IgD-negative memory B cell (primary cell): ENCODE data around the gene SENP7. TPM values are rescaled to one million over a fixed set of nuclear protein-coding genes. Genes with fewer than 3 reads are reported as not detected.
"Not testable (repeated sequence)": the region's sequence is repeated elsewhere in the genome, so short reads cannot be mapped to it uniquely, and the experiment has no call there.

ENCODE experiments used
- H3K27ac Mint-ChIP-seq, 3 donors: one replicate each; pipeline ENCODE4 v1.8.0; 2020 to 2022; ENCODE audit warnings: mild to moderate bottlenecking in 3 of 3, mixed read lengths in 3 of 3, moderate library complexity in 1 of 3
- H3K27me3 Mint-ChIP-seq: one replicate; pipeline ENCODE4 v1.8.0; 2021; ENCODE audit warnings: mixed read lengths
- H3K36me3 Mint-ChIP-seq: one replicate; pipeline ENCODE4 v1.8.0; 2020; ENCODE audit warnings: mild to moderate bottlenecking, mixed read lengths
- H3K4me1 Mint-ChIP-seq, 3 donors: one replicate each; pipeline ENCODE4 v1.8.0; 2020 to 2022; ENCODE audit warnings: mixed read lengths in 3 of 3, mild to moderate bottlenecking in 1 of 3
- H3K4me3 Mint-ChIP-seq, 4 donors: one replicate each; pipeline ENCODE4 v1.8.0; 2020 to 2022; ENCODE audit warnings: mild to moderate bottlenecking in 4 of 4, mixed read lengths in 4 of 4, moderate library complexity in 3 of 4
- H3K9me3 Mint-ChIP-seq, 3 donors: one replicate each; pipeline ENCODE4 v1.8.0; 2020 to 2021; ENCODE audit warnings: mixed read lengths in 3 of 3, mild to moderate bottlenecking in 1 of 3
- polyA plus RNA-seq: library from polyadenylated mRNA; unstranded; fragments of 300-500 nt; fragmentation: Illumina TruSeq; gene quantifications from one replicate; pipeline ENCODE4 v1.2.3, GENCODE V29; 2021

Gene SENP7
- polyA plus RNA-seq, 1 donor from 2014 or later: 6.1 TPM

DNA sequence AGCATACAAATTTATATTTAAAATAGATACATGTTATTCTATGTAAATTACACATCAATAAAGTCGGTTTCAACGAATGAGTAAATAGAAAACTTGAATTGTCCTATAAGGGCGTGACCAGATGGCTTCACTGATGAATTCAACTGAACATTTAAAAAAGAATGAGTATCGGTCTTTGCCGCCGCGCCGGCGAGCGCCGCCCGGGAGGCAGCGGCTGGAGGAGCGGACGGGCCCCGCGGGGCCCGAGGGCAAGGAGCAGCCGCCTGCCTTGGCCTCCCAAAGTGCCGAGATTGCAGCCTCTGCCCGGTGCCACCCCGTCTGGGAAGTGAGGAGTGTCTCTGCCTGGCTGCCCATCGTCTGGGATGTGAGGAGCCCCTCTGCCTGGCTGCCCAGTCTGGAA is 74.4 kb downstream of the SENP7 start:
- peak overlapping the region in 1 of 4 donors; percentile 49 for H3K4me3 Mint-ChIP-seq
- not testable (repeated sequence) for H3K27me3 Mint-ChIP-seq, H3K27ac Mint-ChIP-seq
- peaks cover 5 to 15% (median 9%) of the 10 kb centered on the region in 3 donors for H3K4me1 Mint-ChIP-seq
- peaks cover 26% of the 10 kb centered on the region for H3K36me3 Mint-ChIP-seq
- peaks cover 5 to 11% (median 5%) of the 10 kb centered on the region in 3 donors for H3K9me3 Mint-ChIP-seq

- Mint-ChIP-seq H3K4me1 (peaks cover 7 to 22% (median 8%) of the 10 kb centered on the region in 3 donors), H3K36me3 (peaks cover 24% of the 10 kb centered on the region), H3K4me3 (peak overlapping the region in 1 of 4 donors; percentile 28), H3K9me3 (peaks cover 5 to 12% (median 11%) of the 10 kb centered on the region in 3 donors), H3K27ac (no peak overlapping the region), H3K27me3 (no peaks in the 10 kb centered on the region)
These were observed 79.4 kb downstream of the SENP7 start for GRCh38 chr3:101433652-101434051.

DNA sequence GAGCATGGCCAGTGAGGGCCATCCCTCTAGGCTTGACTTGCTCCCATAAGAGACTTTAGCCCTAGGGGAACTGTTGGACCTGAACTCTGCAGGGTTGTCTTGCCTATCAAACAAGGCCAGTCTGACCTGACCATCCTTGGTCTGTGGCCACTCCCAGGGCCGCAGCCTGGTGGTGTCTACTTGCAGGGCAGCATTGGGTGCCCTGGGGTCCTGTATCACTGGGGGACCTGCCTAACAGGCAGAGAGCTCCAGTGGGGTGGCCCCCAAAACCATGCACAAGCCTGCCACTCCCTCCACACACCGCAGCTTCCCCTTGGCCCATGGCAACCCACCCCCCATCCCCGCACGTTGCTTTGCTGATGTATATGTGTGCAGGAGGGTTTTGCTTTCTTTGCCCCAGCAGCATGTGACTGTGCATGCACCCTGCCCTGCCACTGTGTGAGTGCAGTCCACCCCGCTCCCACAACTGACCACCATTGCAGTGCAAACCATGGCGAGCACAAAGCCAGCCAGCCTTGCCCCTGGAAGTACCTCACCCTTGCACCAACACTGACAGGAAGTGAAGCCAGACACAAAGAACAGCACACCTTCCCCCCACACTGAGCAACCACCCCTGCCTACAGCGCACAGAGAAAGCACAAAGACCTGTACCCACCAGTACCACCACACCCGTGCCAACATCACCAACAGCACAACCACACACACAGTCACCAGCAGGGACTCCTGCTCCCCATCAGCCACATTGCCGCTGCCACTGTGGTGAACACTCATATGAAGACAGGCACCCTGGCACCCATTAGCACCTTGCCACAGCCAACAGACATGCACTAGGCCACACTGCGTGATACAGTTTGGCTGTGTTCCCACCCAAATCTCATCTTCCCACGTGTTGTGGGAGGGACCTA is 88.8 kb downstream of the SENP7 start:
- Mint-ChIP-seq H3K36me3 (peaks cover 3% of the 10 kb centered on the region), H3K27ac (peak overlapping the region in 1 of 3 donors; percentile 31), H3K9me3 (peaks cover 0 to 4% (median 2%) of the 10 kb centered on the region in 3 donors), H3K27me3 (no peaks in the 10 kb centered on the region), H3K4me1 (peaks cover 10 to 32% (median 28%) of the 10 kb centered on the region in 3 donors), H3K4me3 (peak overlapping the region in 1 of 4 donors; percentile 39)

DNA sequence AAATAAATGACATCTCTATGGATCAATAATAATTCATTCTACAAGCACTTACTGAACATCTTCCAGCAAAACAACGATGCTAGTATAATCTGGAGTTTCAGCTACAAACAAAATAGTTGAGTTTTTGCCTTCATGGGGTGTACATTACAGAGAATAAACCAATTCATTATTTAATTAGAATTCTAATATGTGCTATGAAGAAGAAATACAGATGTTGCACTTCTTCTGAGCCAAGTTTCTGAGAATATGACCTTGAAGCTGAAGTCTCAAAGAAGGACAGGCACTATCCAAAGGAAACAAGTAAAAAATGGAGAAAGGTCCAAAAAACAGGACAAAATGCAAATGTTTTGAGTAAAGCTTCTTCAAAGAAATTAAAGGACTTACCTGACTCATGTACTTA is 94.2 kb downstream of the SENP7 start:
- Mint-ChIP-seq H3K4me1 (peaks cover 6 to 15% (median 7%) of the 10 kb centered on the region in 3 donors), H3K36me3 (peaks cover 2% of the 10 kb centered on the region), H3K27me3 (no peaks in the 10 kb centered on the region), H3K4me3 (no peak overlapping the region), H3K9me3 (no peaks in the 10 kb centered on the region), H3K27ac (no peak overlapping the region)

DNA sequence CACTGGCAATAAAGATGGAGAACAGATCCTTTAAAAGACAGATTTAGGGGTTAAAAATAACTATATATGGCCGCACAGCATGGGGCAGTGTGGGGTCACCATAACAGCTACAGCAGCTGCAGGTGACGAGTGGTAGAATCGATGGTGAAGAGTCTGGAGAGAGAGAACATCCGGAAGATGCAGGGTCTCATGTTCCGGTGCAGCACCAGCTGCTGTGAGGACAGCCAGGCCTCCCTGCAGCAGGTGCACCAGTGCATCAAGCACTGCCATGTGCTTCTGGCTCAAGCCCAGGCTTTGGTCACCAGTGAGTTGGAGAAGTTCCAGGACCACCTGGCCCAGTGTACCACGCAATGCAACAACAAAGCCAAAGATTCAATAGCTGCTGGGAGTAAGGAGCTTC is 98.9 kb downstream of the SENP7 start:
- peaks cover 5 to 10% (median 6%) of the 10 kb centered on the region in 3 donors for H3K9me3 Mint-ChIP-seq
- H3K4me1 Mint-ChIP-seq: peaks cover 0 to 8% (median 6%) of the 10 kb centered on the region in 3 donors
- H3K27me3 Mint-ChIP-seq: no peaks in the 10 kb centered on the region
- peaks cover 8% of the 10 kb centered on the region for H3K36me3 Mint-ChIP-seq
- no peak overlapping the region for H3K4me3 Mint-ChIP-seq
- no peak overlapping the region for H3K27ac Mint-ChIP-seq

GRCh38 chr3:101413656-101414055 is 99.4 kb downstream of the SENP7 start:
- Mint-ChIP-seq H3K27ac (no peak overlapping the region), H3K27me3 (no peaks in the 10 kb centered on the region), H3K36me3 (peaks cover 13% of the 10 kb centered on the region), H3K4me3 (no peak overlapping the region), H3K4me1 (peaks cover 0 to 8% (median 6%) of the 10 kb centered on the region in 3 donors), H3K9me3 (peaks cover 5 to 10% (median 9%) of the 10 kb centered on the region in 3 donors)

DNA sequence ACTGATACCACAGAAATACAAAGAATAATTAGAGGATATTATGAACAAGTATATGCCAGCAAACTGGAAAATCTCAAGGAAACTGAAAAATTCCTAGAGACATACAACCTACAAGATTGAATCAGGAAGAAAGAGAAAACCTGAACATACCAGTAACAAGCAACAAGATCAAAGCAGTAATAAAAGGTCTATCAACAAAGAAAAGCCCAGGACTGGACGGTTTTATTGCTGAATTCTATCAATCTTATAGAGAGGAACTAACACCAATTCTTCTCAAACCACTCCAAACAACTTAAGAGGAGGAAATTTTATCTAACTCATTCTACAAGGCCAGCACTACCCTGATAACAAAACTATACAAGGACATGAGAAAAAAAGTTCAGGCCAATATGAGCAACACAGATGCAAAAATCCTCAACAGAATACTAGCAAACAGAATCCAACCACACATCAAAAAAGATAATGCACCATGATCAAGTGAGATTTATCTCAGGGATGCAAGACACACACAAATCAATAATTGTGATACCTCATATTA is 121.5 kb downstream of the SENP7 start:
- Mint-ChIP-seq H3K4me1 (peaks cover 22 to 38% (median 24%) of the 10 kb centered on the region in 3 donors), H3K4me3 (no peak overlapping the region), H3K27ac (peak overlapping the region in 1 of 3 donors; percentile 87), H3K36me3 (peaks cover 23% of the 10 kb centered on the region), H3K9me3 (peaks cover 2 to 19% (median 2%) of the 10 kb centered on the region in 3 donors), H3K27me3 (no peaks in the 10 kb centered on the region)

DNA sequence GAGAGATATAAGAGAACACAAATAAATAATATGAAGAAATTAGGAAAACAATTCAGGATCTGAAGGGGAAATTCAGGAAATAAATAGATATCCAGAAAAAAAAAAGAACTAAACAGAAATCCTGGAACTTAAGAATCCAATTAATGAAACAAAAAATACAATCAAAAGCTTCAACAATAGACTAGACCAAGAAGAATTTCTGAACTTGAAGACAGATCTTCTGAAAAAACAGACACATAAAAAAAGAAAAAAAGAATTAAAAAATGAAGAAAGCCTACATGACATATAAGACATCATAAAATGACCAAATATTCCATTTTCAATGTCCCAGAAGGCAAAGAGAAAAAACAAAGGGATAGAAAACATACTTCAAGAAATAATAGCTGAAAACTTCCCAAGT is 124.3 kb downstream of the SENP7 start:
- Mint-ChIP-seq H3K36me3 (peaks cover 18% of the 10 kb centered on the region), H3K4me1 (peaks cover 24 to 29% (median 28%) of the 10 kb centered on the region in 3 donors), H3K9me3 (peaks cover 0 to 15% (median 0%) of the 10 kb centered on the region in 3 donors), H3K27me3 (no peaks in the 10 kb centered on the region), H3K27ac (no peak overlapping the region), H3K4me3 (no peak overlapping the region)

GRCh38 chr3:101387351-101387750 is 125.7 kb downstream of the SENP7 start:
- H3K36me3 Mint-ChIP-seq: peaks cover 13% of the 10 kb centered on the region
- no peak overlapping the region for H3K4me3 Mint-ChIP-seq
- no peaks in the 10 kb centered on the region for H3K27me3 Mint-ChIP-seq
- peaks cover 23 to 26% (median 26%) of the 10 kb centered on the region in 3 donors for H3K4me1 Mint-ChIP-seq
- peaks cover 0 to 7% (median 0%) of the 10 kb centered on the region in 3 donors for H3K9me3 Mint-ChIP-seq
- H3K27ac Mint-ChIP-seq: peak overlapping the region in 1 of 3 donors; percentile 10

DNA sequence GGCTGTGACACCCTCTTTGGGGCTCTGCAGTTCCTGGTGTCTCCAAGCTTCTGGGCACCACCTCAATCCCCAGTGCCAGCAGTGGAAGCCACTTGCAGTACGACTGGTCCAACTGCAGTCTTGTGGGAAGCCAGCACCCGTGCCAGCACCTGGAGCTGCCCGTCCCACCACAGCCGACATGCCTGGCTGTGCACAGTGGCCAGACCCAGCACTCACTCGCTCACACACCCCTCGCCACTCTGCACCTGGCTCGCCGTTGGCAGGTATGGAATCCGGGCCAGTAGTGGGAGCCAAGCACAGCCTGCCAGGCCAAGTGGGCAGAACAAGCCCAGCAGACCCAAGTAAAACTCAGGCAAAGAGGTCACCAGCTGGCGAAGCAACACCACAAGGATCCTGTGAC is 128.6 kb downstream of the SENP7 start:
- H3K36me3 Mint-ChIP-seq: peaks cover 10% of the 10 kb centered on the region
- H3K9me3 Mint-ChIP-seq: peaks cover 0 to 5% (median 0%) of the 10 kb centered on the region in 3 donors
- no peaks in the 10 kb centered on the region for H3K27me3 Mint-ChIP-seq
- no peak overlapping the region for H3K4me3 Mint-ChIP-seq
- H3K4me1 Mint-ChIP-seq: peaks cover 18 to 28% (median 20%) of the 10 kb centered on the region in 3 donors
- H3K27ac Mint-ChIP-seq: no peak overlapping the region

DNA sequence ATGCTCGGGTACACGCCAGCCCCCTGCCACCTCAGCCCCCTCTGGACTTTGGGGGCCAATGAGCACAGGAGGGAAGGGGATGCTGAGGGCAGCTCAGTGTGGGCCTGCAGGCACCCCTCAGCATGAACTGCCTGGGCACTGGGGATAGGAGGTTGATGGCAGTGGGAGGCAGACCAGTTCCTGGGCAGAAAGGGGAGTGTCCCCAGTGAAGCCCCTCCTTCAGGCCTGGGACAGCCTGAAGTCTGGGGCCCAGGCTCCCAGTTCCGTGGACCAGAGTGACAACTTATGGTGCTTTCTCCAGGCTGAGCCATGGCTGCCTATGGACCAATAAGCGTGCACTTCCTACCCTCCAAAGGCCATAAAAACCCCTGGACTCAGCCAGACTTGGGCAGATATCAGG is 129.4 kb downstream of the SENP7 start:
- H3K27me3 Mint-ChIP-seq: no peaks in the 10 kb centered on the region
- no peak overlapping the region for H3K27ac Mint-ChIP-seq
- H3K9me3 Mint-ChIP-seq: no peaks in the 10 kb centered on the region
- H3K4me3 Mint-ChIP-seq: no peak overlapping the region
- H3K4me1 Mint-ChIP-seq: peaks cover 19 to 31% (median 22%) of the 10 kb centered on the region in 3 donors
- H3K36me3 Mint-ChIP-seq: peaks cover 6% of the 10 kb centered on the region

DNA sequence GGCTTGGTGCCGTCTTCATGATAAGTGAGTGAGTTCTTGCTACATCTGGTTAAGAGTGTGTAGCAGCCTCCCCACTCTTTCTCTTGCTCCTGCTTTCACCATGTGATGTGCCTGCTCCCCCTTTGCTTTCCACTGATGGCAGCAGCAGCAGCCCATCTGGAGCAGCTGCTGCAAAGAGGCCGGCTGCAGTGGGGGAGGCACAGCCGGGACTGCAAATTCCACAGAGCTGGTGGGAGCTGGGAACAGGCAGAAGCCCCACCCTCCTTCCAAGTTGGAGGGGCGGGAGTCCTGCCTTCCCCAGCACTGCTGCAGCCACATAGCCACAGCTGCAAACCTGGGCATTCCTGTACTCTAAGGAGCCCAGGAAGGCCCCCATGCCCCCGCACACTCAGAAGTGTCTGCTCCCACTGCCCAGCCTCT is 129.8 kb downstream of the SENP7 start:
- peaks cover 5% of the 10 kb centered on the region for H3K36me3 Mint-ChIP-seq
- no peaks in the 10 kb centered on the region for H3K27me3 Mint-ChIP-seq
- H3K9me3 Mint-ChIP-seq: no peaks in the 10 kb centered on the region
- H3K4me1 Mint-ChIP-seq: peaks cover 23 to 36% (median 26%) of the 10 kb centered on the region in 3 donors
- no peak overlapping the region for H3K4me3 Mint-ChIP-seq
- no peak overlapping the region for H3K27ac Mint-ChIP-seq

- Mint-ChIP-seq H3K27me3 (no peaks in the 10 kb centered on the region), H3K27ac (no peak overlapping the region), H3K4me1 (peaks cover 25 to 34% (median 29%) of the 10 kb centered on the region in 3 donors), H3K4me3 (no peak overlapping the region), H3K9me3 (no peaks in the 10 kb centered on the region), H3K36me3 (no peaks in the 10 kb centered on the region)
These were observed 131.2 kb downstream of the SENP7 start for GRCh38 chr3:101381809-101382208.

- Mint-ChIP-seq H3K4me1 (peaks cover 30 to 32% (median 31%) of the 10 kb centered on the region in 3 donors), H3K9me3 (no peaks in the 10 kb centered on the region)
These were observed 133.2 kb downstream of the SENP7 start for GRCh38 chr3:101379658-101380376.

DNA sequence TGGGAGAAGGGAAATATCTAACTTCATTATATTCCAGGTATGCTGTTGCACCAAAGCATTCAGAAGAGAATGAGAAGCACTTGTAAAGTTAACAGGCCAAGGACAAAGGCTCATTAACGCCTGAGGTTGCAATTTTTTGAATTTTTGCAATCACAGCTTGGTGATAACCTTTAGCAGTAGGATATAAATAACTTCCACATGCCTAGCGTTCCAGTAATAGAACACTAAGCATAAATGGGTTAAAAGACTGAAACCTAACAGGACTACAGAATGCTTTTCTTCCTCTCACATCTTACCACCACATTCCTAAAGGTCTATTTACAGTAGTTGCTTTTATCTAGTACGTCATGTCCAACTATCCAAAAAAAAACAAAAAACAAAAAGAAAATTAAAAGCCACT is 135.2 kb downstream of the SENP7 start:
- no peaks in the 10 kb centered on the region for H3K9me3 Mint-ChIP-seq
- H3K27me3 Mint-ChIP-seq: no peaks in the 10 kb centered on the region
- H3K27ac Mint-ChIP-seq: peak overlapping the region in 1 of 3 donors; percentile 22
- H3K4me3 Mint-ChIP-seq: peak overlapping the region in 1 of 4 donors; percentile 63
- H3K36me3 Mint-ChIP-seq: no peaks in the 10 kb centered on the region
- peaks cover 30 to 32% (median 31%) of the 10 kb centered on the region in 3 donors for H3K4me1 Mint-ChIP-seq

More at GRCh38 chr3:101379658-101380376, 133.2 kb downstream of the SENP7 start:
- Mint-ChIP-seq H3K27me3 (no peaks in the 10 kb centered on the region), H3K27ac (peak overlapping the region; percentile 14 to 79 (median 23)), H3K36me3 (no peaks in the 10 kb centered on the region), H3K4me3 (peak overlapping the region; percentile 1 to 82 (median 57))
